Prostate gland (tissue), 2 donors: ENCODE results near the gene JAG2. TPM values are rescaled to one million over a fixed set of nuclear protein-coding genes. Genes with fewer than 3 reads are reported as not detected.

Experiments used
- DNase-seq: peaks from one replicate; pipeline ENCODE4 v3.0.0-alpha.2; 2019; ENCODE audit warnings: low spot score
- H3K27ac ChIP-seq, 2 donors: fragments of 200-600 bp; sonication (generic); 2 replicates each; pipeline ENCODE4 v1.5.1; 2017 to 2019
- H3K27me3 ChIP-seq: fragments of 200-600 bp; sonication (generic); replicated peaks from 2 replicates; pipeline ENCODE4 v1.5.1; 2019; ENCODE audit not compliant: insufficient read depth
- H3K36me3 ChIP-seq, 2 donors: fragments of 200-600 bp; sonication (generic); 1 replicate in 1 of 2; 2 replicates in 1 of 2; pipeline versions ENCODE4 v1.5.1 to v1.8.1; 2017 to 2019
- H3K4me1 ChIP-seq: fragments of 200-600 bp; sonication (generic); replicated peaks from 2 replicates; pipeline ENCODE4 v1.5.1; 2019
- H3K4me3 ChIP-seq, 2 donors: fragments of 200-600 bp; sonication (generic); 2 replicates each; pipeline ENCODE4 v1.5.1; 2017 to 2019
- H3K9me3 ChIP-seq: fragments of 200-600 bp; sonication (generic); 2 replicates; pipeline ENCODE4 v1.5.1; 2017
- POLR2A ChIP-seq: fragments of 450-650 bp; IDR thresholded peaks from one replicate; pipeline ENCODE4 v1.6.1; 2016; ENCODE audit warnings: antibody characterized with exemption, mild to moderate bottlenecking
- POLR2AphosphoS5 ChIP-seq: sonication (generic); formaldehyde crosslinking; IDR thresholded peaks from one replicate; pipeline ENCODE4 v1.6.1; 2017; ENCODE audit warnings: antibody characterized with exemption
- whole genome bisulfite sequencing: methylation state at CpG from one replicate; pipeline ENCODE4 v1.1.5; 2018; 5-methylcytosine and 5-hydroxymethylcytosine counted together
- intact Hi-C: fragments of 100-400 bp; cut with DNase I; formaldehyde crosslinking; loops from one replicate; pipeline ENCODE4 v1.14.2; 2022
- total RNA-seq, 2 donors: library from RNA; depleted of rRNA; stranded (reverse); fragments of >200 nt; gene quantifications; one replicate each; pipeline ENCODE4 v1.1.0, GENCODE V29; 2016
- TF ChIP-seq, protein P1 (sequence below), 4 experiments: fragments of 200-600 bp in 2 of 4; fragments of 450-650 bp in 2 of 4; sonication (generic) in 2 of 4; IDR thresholded peaks; 1 replicate in 3 of 4; 2 replicates in 1 of 4; pipeline ENCODE4 v1.5.1; 2016 to 2019; ENCODE audit warnings: antibody characterized with exemption in 4 of 4, mild to moderate bottlenecking in 2 of 4, moderate library complexity in 2 of 4

The JAG2 gene
- 10 to 100 TPM; 26.8 to 30.5 TPM for total RNA-seq

DNA sequence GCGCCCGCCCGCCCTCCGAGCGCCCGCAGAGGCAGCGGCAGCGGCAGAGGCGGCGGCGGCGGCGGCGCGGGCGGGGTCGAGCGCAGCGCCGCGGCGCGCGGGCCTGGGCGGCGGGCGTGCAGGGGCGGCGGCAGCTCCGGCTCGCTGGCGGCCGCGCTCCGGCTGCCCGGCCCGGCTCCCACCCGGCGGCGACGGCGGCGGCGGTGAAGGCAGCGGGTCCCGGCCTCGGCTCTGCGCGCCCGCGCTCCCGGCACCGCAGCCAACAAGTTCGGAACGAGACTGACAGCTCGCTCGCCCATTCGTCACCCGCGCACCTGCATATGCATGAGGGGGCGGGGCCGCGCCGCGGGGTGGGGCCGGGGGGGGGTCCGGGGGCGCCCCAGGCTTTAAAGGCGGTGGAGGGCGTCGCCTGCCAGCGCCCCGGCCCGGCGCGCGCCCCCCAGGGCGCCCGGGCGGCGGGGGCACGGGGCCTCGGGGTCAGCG is at the start of gene JAG2:
TSS of gene JAG2 (minus strand) at position 281 of the 483 bp plus-strand sequence. CDS start 356 bp downstream, outside the sequence.
- H3K9me3 ChIP-seq = no peaks in the 10 kb centered on the region
- peak; percentile 61 for DNase-seq
- H3K27me3 ChIP-seq = no peaks in the 10 kb centered on the region
- intact Hi-C loops = no loop called here
- H3K36me3 ChIP-seq = no peaks in the 10 kb centered on the region
- H3K4me1 ChIP-seq = no peaks in the 10 kb centered on the region
- TF ChIP-seq POLR2A = peak; percentile 14
- TF ChIP-seq, protein P1, sequence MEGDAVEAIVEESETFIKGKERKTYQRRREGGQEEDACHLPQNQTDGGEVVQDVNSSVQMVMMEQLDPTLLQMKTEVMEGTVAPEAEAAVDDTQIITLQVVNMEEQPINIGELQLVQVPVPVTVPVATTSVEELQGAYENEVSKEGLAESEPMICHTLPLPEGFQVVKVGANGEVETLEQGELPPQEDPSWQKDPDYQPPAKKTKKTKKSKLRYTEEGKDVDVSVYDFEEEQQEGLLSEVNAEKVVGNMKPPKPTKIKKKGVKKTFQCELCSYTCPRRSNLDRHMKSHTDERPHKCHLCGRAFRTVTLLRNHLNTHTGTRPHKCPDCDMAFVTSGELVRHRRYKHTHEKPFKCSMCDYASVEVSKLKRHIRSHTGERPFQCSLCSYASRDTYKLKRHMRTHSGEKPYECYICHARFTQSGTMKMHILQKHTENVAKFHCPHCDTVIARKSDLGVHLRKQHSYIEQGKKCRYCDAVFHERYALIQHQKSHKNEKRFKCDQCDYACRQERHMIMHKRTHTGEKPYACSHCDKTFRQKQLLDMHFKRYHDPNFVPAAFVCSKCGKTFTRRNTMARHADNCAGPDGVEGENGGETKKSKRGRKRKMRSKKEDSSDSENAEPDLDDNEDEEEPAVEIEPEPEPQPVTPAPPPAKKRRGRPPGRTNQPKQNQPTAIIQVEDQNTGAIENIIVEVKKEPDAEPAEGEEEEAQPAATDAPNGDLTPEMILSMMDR (IDR thresholded peaks at IDR 0.05) = no peak
- no peak for TF ChIP-seq POLR2AphosphoS5
- no peak within 1 kb of the TSS for H3K27ac ChIP-seq
- no CpG with 5 or more reads among the region's 84 CpGs for WGBS
- H3K4me3 ChIP-seq = peak within 1 kb of the TSS; percentile 33 to 45

DNA sequence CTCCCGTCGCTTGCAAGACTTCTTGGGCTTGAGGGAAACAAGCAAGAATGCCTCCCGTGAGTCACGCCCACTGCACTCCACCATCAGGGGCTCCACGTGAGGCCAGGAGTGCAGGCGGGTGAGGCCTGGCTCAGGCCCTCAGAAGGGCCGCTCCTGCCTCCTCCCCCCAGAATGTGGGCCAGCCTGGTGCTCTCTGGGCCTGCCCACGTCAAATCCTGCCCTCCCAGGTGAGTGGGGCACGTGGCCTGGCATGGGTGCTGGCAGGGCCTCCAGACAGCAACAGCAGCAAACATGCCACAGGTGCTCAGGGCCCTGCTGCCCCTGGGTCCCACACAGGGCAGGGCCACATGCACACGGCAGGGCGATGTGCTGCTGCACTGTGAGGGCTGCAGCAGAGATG is 49.2 kb upstream of the JAG2 start:
- TF ChIP-seq POLR2AphosphoS5 = no peak
- no peak for TF ChIP-seq POLR2A
- TF ChIP-seq, protein P1 (IDR thresholded peaks at IDR 0.05) = no peak
- Histone ChIP-seq H3K27ac (no peak overlapping the region), H3K4me3 (no peak overlapping the region), H3K27me3 (no peaks in the 10 kb centered on the region), H3K36me3 (peaks cover 5 to 8% of the 10 kb centered on the region in 2 donors), H3K4me1 (no peaks in the 10 kb centered on the region), H3K9me3 (no peaks in the 10 kb centered on the region)
- WGBS = 90% methylated on average over 10 of the region's 11 CpGs
- intact Hi-C loops = no loop called here
- DNase-seq = no peak

DNA sequence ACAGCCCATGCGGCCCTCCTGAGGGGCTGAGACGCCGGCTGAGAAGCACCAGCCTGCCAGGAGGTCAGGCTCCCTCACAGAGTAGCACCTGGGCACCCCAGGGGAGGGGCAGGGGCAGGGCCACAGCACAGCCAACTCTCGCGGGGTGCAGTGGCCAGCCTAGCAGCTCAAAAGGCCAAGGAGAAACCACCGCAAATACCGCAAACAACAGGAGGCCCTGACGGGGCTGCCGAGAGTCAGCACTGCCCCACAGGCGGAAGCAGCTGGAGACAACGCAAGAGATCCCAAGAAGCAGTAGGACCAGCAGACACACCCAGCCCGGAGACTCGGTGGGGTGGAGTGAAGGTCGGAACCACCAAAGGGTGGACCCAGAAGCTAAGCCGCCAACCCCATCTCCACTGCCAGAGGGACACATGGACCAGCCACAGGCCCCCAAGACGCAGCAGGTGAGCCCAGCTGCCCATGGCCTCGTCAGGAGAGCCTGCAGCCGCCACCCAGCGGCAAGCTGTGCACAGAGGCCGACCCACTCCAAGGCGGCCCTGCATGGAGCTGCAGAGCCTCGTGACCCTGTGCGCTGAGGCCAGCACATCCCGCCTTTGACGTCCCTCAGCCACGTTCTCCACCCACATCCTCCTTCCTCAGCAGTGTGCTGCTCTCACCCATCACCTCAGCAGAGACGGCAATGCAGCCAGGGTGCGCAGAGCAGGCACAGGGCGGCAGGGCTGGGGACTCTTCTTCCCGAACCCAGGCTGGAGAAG is 48.1 kb upstream of the JAG2 start:
- peaks cover 5 to 8% of the 10 kb centered on the region in 2 donors for H3K36me3 ChIP-seq
- DNase-seq = no peak
- no peak overlapping the region for H3K27ac ChIP-seq
- 91% methylated on average over 28 of the region's 30 CpGs for WGBS
- H3K9me3 ChIP-seq = no peaks in the 10 kb centered on the region
- intact Hi-C loops = no loop called here
- H3K4me3 ChIP-seq = no peak overlapping the region
- TF ChIP-seq POLR2AphosphoS5 (no peak), POLR2A (no peak)
- TF ChIP-seq, protein P1 (IDR thresholded peaks at IDR 0.05) = no peak
- no peaks in the 10 kb centered on the region for H3K27me3 ChIP-seq
- no peaks in the 10 kb centered on the region for H3K4me1 ChIP-seq

DNA sequence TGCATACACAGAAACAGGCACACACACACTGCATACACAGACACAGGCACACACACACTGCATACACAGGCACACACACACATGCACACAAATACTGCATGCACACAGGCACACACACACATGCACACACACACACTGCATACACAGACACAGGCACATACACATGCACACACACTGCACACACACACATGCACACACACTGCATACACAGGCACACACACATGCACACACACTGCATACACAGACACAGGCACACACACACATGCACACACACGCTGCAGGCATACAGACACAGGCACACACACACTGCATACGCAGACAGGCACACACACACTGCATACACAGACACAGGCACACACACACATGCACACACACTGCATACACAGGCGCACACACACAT is 47.0 kb upstream of the JAG2 start:
- intact Hi-C loops = no loop called here
- 90% methylated on average over 3 of the region's 3 CpGs for WGBS
- H3K36me3 ChIP-seq = peaks cover 5 to 8% of the 10 kb centered on the region in 2 donors
- TF ChIP-seq, protein P1 (IDR thresholded peaks at IDR 0.05) = no peak
- TF ChIP-seq POLR2A (no peak), POLR2AphosphoS5 (no peak)
- H3K9me3 ChIP-seq = no peaks in the 10 kb centered on the region
- H3K4me3 ChIP-seq = no peak overlapping the region
- no peaks in the 10 kb centered on the region for H3K27me3 ChIP-seq
- no peak overlapping the region for H3K27ac ChIP-seq
- no peak for DNase-seq
- H3K4me1 ChIP-seq = no peaks in the 10 kb centered on the region
